ENCODE measurements around the gene LCN15. TPM values are rescaled to one million over a fixed set of nuclear protein-coding genes. Genes with fewer than 3 reads are reported as not detected.

Gene LCN15
- total RNA-seq, 1 donor from 2014 or later, result not detected

GRCh38 chr9:136747161-136748060 is 16.9 kb downstream of the LCN15 start:
- no peak overlapping the region for H3K4me3 Mint-ChIP-seq (ENCODE audit: unreplicated experiment)
- TF ChIP-seq CTCF (IDR thresholded peaks at IDR 0.05), result no peak
- H3K27me3 Mint-ChIP-seq (ENCODE audit: unreplicated experiment), result peaks cover 14% of the 10 kb centered on the region
- DNase-seq (ENCODE audit: extremely low spot score, unreplicated experiment), result no peak
- H3K9me3 Mint-ChIP-seq (ENCODE audit: unreplicated experiment), result peaks cover 6% of the 10 kb centered on the region
- no peak overlapping the region for H3K27ac Mint-ChIP-seq (ENCODE audit: unreplicated experiment)
- H3K4me1 Mint-ChIP-seq (ENCODE audit: unreplicated experiment), result no peaks in the 10 kb centered on the region
- H3K36me3 Mint-ChIP-seq (ENCODE audit: unreplicated experiment), result no peaks in the 10 kb centered on the region

- no peak for DNase-seq (ENCODE audit: extremely low spot score, unreplicated experiment)
- no peaks in the 10 kb centered on the region for H3K4me1 Mint-ChIP-seq (ENCODE audit: unreplicated experiment)
- H3K4me3 Mint-ChIP-seq (ENCODE audit: unreplicated experiment), result no peak overlapping the region
- H3K36me3 Mint-ChIP-seq (ENCODE audit: unreplicated experiment), result no peaks in the 10 kb centered on the region
- H3K27ac Mint-ChIP-seq (ENCODE audit: unreplicated experiment), result no peak overlapping the region
- TF ChIP-seq CTCF (IDR thresholded peaks at IDR 0.05), result no peak
- peaks cover 2% of the 10 kb centered on the region for H3K9me3 Mint-ChIP-seq (ENCODE audit: unreplicated experiment)
- H3K27me3 Mint-ChIP-seq (ENCODE audit: unreplicated experiment), result peaks cover 7% of the 10 kb centered on the region
Observed at GRCh38 chr9:136746621-136747020, 17.7 kb downstream of the LCN15 start.

- DNase-seq (ENCODE audit: extremely low spot score, unreplicated experiment), result no peak
- no peaks in the 10 kb centered on the region for H3K36me3 Mint-ChIP-seq (ENCODE audit: unreplicated experiment)
- H3K9me3 Mint-ChIP-seq (ENCODE audit: unreplicated experiment), result no peaks in the 10 kb centered on the region
- H3K4me1 Mint-ChIP-seq (ENCODE audit: unreplicated experiment), result no peaks in the 10 kb centered on the region
- TF ChIP-seq CTCF (IDR thresholded peaks at IDR 0.05), result no peak
- H3K27me3 Mint-ChIP-seq (ENCODE audit: unreplicated experiment), result peaks cover 4% of the 10 kb centered on the region
- H3K27ac Mint-ChIP-seq (ENCODE audit: unreplicated experiment), result no peak overlapping the region
- H3K4me3 Mint-ChIP-seq (ENCODE audit: unreplicated experiment), result no peak overlapping the region
Observed at GRCh38 chr9:136746155-136746490, 18.2 kb downstream of the LCN15 start.

- Mint-ChIP-seq H3K4me3 (ENCODE audit: unreplicated experiment) (no peak overlapping the region), H3K4me1 (ENCODE audit: unreplicated experiment) (no peaks in the 10 kb centered on the region), H3K9me3 (ENCODE audit: unreplicated experiment) (no peaks in the 10 kb centered on the region), H3K36me3 (ENCODE audit: unreplicated experiment) (no peaks in the 10 kb centered on the region), H3K27ac (ENCODE audit: unreplicated experiment) (no peak overlapping the region), H3K27me3 (ENCODE audit: unreplicated experiment) (peaks cover 2% of the 10 kb centered on the region)
- DNase-seq (ENCODE audit: extremely low spot score, unreplicated experiment), result no peak
- no peak for TF ChIP-seq CTCF (IDR thresholded peaks at IDR 0.05)
Observed at GRCh38 chr9:136745389-136746154, 18.7 kb downstream of the LCN15 start.

GRCh38 chr9:136744773-136745172 is 19.5 kb downstream of the LCN15 start:
- no peaks in the 10 kb centered on the region for H3K36me3 Mint-ChIP-seq (ENCODE audit: unreplicated experiment)
- no peak overlapping the region for H3K27ac Mint-ChIP-seq (ENCODE audit: unreplicated experiment)
- H3K4me3 Mint-ChIP-seq (ENCODE audit: unreplicated experiment), result no peak overlapping the region
- no peaks in the 10 kb centered on the region for H3K9me3 Mint-ChIP-seq (ENCODE audit: unreplicated experiment)
- TF ChIP-seq CTCF (IDR thresholded peaks at IDR 0.05), result no peak
- H3K4me1 Mint-ChIP-seq (ENCODE audit: unreplicated experiment), result no peaks in the 10 kb centered on the region
- no peak for DNase-seq (ENCODE audit: extremely low spot score, unreplicated experiment)
- no peaks in the 10 kb centered on the region for H3K27me3 Mint-ChIP-seq (ENCODE audit: unreplicated experiment)
